Amygdala (tissue), 56 donors: ENCODE results near the gene ADM.

ENCODE experiments used
- DNase-seq, 56 donors: peaks; one replicate each; lab custom pipeline; 2025; lab: John Stamatoyannopoulos, UW

ADM gene

DNA sequence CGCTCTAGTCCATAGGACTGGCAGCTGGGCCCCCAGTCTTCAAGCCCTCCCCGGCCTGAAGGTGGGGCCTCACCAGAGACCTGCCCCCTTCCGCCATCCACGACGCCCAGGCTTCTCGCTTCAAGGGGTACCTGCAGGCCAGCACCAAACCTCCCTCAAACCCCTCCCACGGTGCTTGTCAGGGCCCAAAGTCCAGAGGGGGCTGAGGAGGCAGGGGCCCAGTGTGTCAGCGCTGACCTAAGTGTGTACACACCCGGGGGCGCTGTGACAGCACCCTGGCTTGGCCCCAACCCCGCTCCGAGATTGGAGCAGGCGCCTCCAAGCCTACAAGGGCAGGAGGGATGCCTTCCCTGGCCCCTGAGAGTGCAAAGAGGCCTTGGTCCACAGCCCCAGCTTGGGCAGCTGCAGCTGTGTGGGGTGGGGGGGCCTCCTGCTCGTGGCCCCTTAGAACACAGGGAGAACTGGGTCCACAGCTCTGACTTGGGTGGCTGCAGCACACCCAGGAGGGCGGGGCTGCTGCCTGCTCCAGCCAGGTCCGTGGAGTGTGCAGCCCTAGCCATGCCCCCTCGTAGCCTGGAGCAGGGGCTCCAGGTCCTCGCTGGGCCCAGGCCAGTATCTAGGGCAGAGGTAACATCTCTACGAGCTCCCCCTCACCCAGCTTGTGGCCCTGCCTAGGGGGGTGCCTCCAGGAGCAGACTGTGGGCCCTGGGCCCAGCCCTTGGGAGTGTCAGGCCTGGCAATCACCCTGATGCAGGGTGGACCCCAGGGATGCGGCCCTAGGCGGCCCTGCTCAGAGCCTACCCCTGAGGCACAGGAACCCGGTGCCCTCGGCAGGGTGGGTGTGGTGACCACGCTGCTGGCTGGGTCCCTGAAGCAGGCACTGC is 15.8 kb upstream of the ADM start:
- DNase-seq = no peak

GRCh38 chr11:10289765-10290380 is 15.0 kb upstream of the ADM start:
- DNase-seq = no peak

GRCh38 chr11:10291801-10292638 is 12.9 kb upstream of the ADM start:
- no peak for DNase-seq

DNA sequence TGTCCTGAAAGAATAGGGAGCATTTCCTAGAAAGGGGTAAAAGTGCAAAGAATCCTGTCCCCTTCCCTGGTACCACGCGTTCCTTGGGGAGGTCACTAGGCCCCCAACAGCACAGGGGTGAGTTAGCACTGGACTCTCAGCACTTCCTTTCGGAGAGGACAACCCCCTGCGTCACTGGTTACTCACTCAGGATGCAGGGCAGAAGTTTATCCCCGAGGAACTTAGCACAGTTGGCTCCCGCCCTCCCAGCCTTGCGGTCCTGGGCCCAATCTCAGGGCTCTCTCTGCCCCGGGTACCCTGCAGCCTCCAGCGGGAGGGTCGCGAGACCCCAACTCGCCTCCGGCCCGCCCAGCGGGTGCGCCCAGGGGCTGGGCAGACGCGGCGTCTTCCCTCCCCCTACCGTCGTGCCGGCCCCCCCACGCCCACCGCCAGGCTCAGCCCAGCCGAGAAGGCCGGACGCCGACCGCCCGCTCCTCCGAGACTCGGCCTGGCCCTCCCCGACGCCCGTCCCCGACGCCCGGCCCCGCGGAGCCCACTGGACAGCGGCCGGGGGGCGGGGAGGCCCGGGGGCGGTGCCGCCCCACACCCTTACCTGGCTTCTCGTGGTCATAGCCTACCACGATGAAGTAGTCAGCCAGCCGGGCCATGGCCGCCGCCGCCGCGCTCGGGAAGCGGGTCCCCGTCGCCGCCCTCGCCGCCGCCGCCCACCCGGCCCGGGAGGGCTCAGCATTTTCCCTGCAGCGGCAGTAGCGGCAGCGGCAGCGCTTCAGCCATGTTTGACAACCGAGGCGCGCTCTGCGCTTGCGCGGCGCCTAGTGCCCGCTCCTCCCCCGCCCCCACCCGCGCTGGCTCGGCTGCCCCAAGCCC is 11.2 kb upstream of the ADM start, which contains the start of gene SBF2:
SBF2 (minus strand) TSS at position 797 of the 867 bp plus-strand sequence; CDS start at position 647, 150 bp downstream.
- peak in 51 of 56 donors; percentile 37 to 88 (median 72) for DNase-seq

GRCh38 chr11:10294290-10294953 is 10.5 kb upstream of the ADM start:
- peak in 7 of 56 donors; percentile 29 to 57 (median 44) for DNase-seq

DNA sequence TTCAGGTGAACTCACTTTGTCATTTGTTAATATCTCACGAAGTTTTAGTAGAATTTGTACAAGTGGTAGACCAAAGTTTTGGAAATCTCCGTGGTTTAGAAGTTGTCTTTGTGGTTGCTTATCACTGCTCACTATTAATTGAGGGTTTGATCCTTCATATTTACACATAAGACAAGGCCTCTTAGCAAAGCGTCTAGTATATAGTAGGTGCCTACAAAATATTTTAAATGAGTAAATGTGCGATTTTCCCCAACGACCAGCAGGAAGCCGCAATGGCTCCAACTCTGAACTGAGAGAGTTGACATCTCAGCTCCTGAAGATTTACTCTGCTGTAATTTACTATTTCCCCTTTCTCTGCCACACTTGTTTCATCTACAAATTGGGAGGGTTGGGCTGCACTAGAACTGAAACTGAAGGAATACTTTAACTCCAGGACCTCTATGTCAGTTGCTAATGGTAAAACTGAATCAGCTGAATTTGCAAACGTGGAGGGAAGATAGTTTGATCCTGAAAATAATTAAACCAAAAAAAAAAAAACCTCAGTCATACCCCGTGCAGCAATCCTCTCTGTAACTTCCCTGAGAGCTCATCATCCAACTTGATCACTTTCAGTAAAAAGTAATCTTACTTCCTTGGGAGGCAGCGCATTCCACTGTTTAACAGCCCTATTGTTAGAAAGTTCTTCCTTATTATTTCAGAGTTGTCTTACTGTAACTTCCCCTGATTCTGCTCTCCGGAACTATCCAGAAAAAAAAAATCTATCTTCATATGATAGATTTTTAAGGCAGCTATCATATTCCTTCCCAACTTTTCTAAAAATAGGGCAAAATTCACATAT is 9.6 kb upstream of the ADM start:
- no peak for DNase-seq

DNA sequence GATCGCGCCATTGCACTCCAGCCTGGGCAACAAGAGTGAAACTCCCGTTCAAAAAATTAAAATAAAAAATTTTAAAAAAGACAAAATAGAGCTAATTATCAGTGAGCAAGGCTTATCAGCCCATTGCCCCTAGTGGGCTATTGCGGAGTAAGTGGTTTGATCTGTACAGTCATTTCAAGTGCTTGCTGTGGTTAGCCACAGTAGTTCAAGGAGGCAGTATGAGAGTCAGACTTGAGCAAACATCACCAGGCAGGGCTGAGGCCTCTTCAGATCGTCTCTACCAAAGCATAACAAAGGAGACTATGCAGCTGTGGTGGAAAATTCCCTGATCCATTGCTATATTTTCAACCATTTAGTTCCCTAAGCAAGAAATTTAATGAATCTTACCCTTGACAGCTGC is 6.5 kb upstream of the ADM start:
- DNase-seq = no peak

DNA sequence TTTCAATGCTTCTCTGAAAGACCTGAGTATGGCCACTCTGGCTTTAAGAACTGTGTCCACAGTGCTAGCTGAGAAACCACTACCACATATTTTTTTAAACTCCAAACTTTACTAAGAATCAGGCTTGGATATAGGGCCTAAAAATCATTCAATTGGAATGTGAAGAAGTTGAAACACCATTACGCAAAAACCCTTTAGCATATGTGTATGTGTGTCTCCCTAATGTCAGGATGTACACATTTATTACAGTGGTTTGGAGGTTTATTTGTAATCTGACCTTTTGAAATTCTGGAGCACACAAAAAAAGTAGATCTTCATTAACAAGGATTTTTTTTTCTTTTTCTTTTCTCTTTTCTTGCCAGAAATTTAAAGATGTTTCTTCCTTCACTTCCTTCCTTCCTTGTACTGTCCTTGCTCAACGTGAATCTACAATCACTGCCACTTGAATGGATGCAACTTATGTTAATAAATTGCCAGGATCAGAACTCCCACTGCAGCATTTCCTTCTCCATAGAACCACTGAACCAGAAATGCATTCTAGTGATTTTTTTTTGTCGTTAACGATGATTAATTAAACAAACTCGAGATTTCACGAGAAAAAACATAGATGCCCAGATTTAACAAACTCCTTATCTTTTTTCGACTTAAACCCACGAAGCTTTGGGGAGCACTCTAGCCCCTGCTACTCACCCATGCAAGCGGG is 3.1 kb upstream of the ADM start:
- no peak for DNase-seq

GRCh38 chr11:10302359-10302743 is 2.5 kb upstream of the ADM start:
- no peak for DNase-seq

GRCh38 chr11:10302744-10303557 is 1.9 kb upstream of the ADM start:
- peak in 29 of 56 donors; percentile 35 to 85 (median 60) for DNase-seq

DNA sequence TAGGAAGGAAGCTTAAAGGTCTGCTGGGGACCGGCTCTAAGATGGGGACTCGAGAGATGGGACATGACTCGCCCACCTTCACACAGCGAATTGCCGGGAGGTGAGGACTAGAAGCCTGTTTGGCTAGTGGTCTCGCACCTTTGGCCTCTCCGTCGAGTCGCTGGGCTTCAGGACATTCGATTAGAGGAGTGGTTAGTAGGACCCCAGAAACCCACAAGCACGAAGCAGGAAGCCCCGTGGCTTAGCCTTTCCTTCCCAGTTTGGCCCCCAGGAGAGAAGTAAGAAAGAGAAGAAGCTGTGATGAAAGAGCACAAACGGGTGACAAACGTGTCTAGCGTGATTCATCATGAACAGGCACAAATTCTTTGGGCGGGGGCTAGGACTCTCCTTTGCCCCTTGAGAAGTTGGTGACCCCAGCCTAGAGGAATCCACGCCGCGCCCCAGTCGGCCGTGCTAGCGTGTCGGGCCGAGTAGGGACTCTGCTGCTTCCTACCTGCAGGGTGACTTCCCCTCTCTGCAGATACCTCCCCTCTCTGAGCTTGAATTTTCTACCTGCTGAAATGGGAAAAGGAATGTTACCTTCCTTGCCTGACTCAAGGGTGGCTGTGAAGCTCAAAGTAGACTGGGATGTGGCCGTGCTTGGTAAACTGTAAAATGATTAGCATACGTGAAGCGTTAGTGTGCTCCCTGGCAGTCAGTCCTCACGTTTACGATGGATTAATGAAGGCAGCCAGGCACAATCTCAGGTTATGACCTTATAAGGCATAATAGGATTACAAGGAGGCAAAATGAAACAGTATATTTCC is 1.1 kb upstream of the ADM start:
- DNase-seq = no peak

- DNase-seq = peak in 2 of 56 donors; percentile 18 to 27
Measured at GRCh38 chr11:10305262-10305963, 540 bp downstream of the ADM start.

DNA sequence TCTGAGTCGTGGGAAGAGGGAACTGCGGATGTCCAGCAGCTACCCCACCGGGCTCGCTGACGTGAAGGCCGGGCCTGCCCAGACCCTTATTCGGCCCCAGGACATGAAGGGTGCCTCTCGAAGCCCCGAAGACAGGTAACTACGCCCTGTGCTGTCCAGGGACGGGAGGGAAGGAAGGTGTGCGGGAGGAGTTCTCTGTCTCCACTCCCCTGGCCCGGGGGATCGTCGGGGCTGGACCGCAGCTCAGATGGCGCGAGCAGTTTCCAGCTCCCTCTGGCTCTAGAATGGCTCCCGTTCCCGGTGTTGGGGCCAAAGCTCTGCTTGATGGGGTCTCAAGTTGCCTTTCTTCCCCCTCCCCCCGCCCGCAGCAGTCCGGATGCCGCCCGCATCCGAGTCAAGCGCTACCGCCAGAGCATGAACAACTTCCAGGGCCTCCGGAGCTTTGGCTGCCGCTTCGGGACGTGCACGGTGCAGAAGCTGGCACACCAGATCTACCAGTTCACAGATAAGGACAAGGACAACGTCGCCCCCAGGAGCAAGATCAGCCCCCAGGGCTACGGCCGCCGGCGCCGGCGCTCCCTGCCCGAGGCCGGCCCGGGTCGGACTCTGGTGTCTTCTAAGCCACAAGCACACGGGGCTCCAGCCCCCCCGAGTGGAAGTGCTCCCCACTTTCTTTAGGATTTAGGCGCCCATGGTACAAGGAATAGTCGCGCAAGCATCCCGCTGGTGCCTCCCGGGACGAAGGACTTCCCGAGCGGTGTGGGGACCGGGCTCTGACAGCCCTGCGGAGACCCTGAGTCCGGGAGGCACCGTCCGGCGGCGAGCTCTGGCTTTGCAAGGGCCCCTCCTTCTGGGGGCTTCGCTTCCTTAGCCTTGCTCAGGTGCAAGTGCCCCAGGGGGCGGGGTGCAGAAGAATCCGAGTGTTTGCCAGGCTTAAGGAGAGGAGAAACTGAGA is 1.4 kb downstream of the ADM start:
- peak in 1 of 56 donors; percentile 15 for DNase-seq

DNA sequence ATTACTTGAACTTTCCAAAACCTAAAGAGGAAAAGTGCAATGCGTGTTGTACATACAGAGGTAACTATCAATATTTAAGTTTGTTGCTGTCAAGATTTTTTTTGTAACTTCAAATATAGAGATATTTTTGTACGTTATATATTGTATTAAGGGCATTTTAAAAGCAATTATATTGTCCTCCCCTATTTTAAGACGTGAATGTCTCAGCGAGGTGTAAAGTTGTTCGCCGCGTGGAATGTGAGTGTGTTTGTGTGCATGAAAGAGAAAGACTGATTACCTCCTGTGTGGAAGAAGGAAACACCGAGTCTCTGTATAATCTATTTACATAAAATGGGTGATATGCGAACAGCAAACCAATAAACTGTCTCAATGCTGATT is 2.1 kb downstream of the ADM start:
- no peak for DNase-seq
